ENCODE data around the gene OR2V2. TPM values are rescaled to one million over a fixed set of nuclear protein-coding genes. Genes with fewer than 3 reads are reported as not detected.

Gene OR2V2
- total RNA-seq, 4 donors from 2014 or later, result not detected

- Histone ChIP-seq H3K27ac (no peak overlapping the region), H3K27me3 (peaks cover 94% of the 10 kb centered on the region), H3K9me3 (no peaks in the 10 kb centered on the region), H3K4me3 (no peak overlapping the region), H3K36me3 (no peaks in the 10 kb centered on the region), H3K4me1 (peaks cover 11% of the 10 kb centered on the region)
- 98% methylated on average over 5 of the region's 8 CpGs for WGBS
- TF ChIP-seq EP300 (IDR thresholded peaks at IDR 0.05) (no peak), CTCF (IDR thresholded peaks at IDR 0.05) (no peak), POLR2A (IDR thresholded peaks at IDR 0.05) (no peak), POLR2AphosphoS5 (IDR thresholded peaks at IDR 0.05) (no peak)
- peak in 1 of 2 donors; percentile 38 for DNase-seq (ENCODE audit: low spot score in 2 of 2)
Observed at GRCh38 chr5:181119105-181119504, 28.3 kb upstream of the OR2V2 start.

DNA sequence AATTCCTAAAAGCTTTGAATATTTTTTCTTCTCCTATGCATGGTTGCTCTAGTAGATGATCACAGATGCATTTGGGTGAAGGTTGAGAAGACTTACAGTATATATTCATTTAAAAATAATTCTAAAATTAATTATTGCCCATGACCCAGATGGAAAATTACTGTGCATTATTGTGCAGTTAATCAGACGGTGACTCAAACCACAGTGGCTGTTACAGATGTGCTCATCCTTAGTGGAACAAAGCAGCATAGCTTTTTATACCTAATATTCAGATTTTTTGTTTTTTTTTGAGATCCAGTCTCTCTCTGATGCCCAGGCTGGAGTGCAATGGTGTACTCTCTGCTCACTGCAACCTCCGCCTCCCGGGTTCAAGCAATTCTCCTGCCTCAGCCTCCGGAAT lies 27.1 kb upstream of the OR2V2 start:
- Histone ChIP-seq H3K9me3 (no peaks in the 10 kb centered on the region), H3K36me3 (no peaks in the 10 kb centered on the region), H3K27ac (no peak overlapping the region), H3K4me1 (peaks cover under 1% of the 10 kb centered on the region), H3K4me3 (no peak overlapping the region), H3K27me3 (peaks cover 92% of the 10 kb centered on the region)
- WGBS, result 89% methylated on average over 4 of the region's 4 CpGs
- no peak for TF ChIP-seq CTCF (IDR thresholded peaks at IDR 0.05)
- no peak for TF ChIP-seq POLR2AphosphoS5 (IDR thresholded peaks at IDR 0.05)
- TF ChIP-seq POLR2A (IDR thresholded peaks at IDR 0.05), result no peak
- TF ChIP-seq EP300 (IDR thresholded peaks at IDR 0.05), result no peak
- no peak for DNase-seq (ENCODE audit: low spot score in 2 of 2)

GRCh38 chr5:181120761-181121160 lies 26.6 kb upstream of the OR2V2 start:
- no peak for DNase-seq (ENCODE audit: low spot score in 2 of 2)
- TF ChIP-seq CTCF (IDR thresholded peaks at IDR 0.05) (no peak), EP300 (IDR thresholded peaks at IDR 0.05) (no peak), POLR2AphosphoS5 (IDR thresholded peaks at IDR 0.05) (no peak), POLR2A (IDR thresholded peaks at IDR 0.05) (no peak)
- Histone ChIP-seq H3K9me3 (no peaks in the 10 kb centered on the region), H3K27me3 (peaks cover 92% of the 10 kb centered on the region), H3K27ac (no peak overlapping the region), H3K4me3 (no peak overlapping the region), H3K36me3 (no peaks in the 10 kb centered on the region), H3K4me1 (no peaks in the 10 kb centered on the region)
- 80% methylated on average over 5 of the region's 5 CpGs for WGBS

- no peaks in the 10 kb centered on the region for H3K36me3 ChIP-seq
- 63% methylated on average over 26 of the region's 28 CpGs for WGBS
- DNase-seq (ENCODE audit: low spot score in 2 of 2), result no peak
- no peak overlapping the region for H3K27ac ChIP-seq
- H3K4me1 ChIP-seq, result no peaks in the 10 kb centered on the region
- TF ChIP-seq POLR2AphosphoS5 (IDR thresholded peaks at IDR 0.05), result no peak
- TF ChIP-seq EP300 (IDR thresholded peaks at IDR 0.05), result no peak
- no peak for TF ChIP-seq POLR2A (IDR thresholded peaks at IDR 0.05)
- TF ChIP-seq CTCF (IDR thresholded peaks at IDR 0.05), result no peak
- no peaks in the 10 kb centered on the region for H3K9me3 ChIP-seq
- H3K4me3 ChIP-seq, result no peak overlapping the region
- peaks cover 89% of the 10 kb centered on the region for H3K27me3 ChIP-seq
Observed at GRCh38 chr5:181121675-181122561, 25.5 kb upstream of the OR2V2 start.

DNA sequence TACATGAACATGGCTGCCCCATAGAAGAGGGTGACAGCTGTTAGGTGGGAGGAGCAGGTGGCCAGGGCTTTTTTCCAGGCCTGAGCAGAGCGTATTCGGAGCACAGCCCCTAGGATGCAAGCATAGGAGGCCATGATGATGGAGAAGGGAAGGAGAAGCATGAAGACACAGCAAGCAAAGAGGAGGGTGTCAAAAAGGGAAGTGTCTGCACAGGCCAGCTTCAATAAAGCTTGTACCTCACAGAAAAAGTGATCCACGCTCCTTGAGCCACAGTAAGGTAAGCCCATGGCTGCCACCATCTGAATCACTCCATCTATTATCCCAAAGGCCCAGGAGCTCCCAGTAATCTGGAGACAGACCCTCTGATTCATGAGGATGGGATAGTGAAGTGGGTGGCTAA lies 22.9 kb upstream of the OR2V2 start:
- no peaks in the 10 kb centered on the region for H3K36me3 ChIP-seq
- H3K27me3 ChIP-seq, result peaks cover 88% of the 10 kb centered on the region
- WGBS, result 89% methylated on average over 3 of the region's 3 CpGs
- H3K4me3 ChIP-seq, result no peak overlapping the region
- DNase-seq (ENCODE audit: low spot score in 2 of 2), result no peak
- H3K27ac ChIP-seq, result no peak overlapping the region
- no peaks in the 10 kb centered on the region for H3K4me1 ChIP-seq
- H3K9me3 ChIP-seq, result no peaks in the 10 kb centered on the region
- TF ChIP-seq EP300 (IDR thresholded peaks at IDR 0.05) (no peak), CTCF (IDR thresholded peaks at IDR 0.05) (no peak), POLR2AphosphoS5 (IDR thresholded peaks at IDR 0.05) (no peak), POLR2A (IDR thresholded peaks at IDR 0.05) (no peak)
